GM18517 (cell line): Measurements from ENCODE around the gene PSMD3.
"Not testable (repeated sequence)": the region's sequence is repeated elsewhere in the genome, so short reads cannot be mapped to it uniquely, and the experiment has no call there.

Experiments
- ATAC-seq: cut with Tn5 transposase; IDR thresholded peaks from one replicate; pipeline ENCODE4 v1.9.1; 2021; ENCODE audit warnings: mild to moderate bottlenecking, moderate library complexity; ENCODE audit not compliant: unreplicated experiment

The PSMD3 gene

DNA sequence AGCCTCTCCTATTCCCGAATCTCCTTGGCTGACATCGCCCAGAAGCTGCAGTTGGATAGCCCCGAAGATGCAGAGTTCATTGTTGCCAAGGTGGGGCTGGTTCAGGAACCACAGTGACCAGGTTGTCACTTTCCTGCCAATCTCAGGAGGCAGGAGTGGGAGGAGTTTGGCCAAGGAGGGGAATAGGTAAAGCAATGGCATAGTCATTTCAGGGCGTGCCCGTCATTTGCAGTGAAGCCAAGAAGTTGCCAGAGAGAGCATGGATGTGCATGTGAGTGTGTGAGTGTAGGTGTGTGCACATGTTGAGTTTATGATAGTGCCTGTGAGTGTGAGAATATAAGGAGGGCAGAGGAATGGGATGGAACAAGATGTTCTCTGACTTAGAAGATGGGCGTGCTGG, 14.8 kb downstream of the PSMD3 start:
- ATAC-seq, result no peak

DNA sequence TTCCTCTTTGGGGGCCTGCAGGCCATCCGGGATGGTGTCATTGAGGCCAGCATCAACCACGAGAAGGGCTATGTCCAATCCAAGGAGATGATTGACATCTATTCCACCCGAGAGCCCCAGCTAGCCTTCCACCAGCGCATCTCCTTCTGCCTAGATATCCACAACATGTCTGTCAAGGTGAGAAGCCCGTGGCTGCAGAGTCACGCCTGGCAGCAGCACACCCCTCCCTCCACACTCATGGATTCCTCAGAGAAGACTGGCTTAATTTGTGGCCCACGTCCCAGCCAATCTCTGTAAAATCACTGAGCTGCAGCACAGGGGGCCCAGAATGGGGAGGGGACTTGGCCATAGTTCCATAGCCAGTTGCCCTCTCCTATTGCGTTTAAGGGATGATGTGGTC, 15.6 kb downstream of the PSMD3 start:
- no peak for ATAC-seq

DNA sequence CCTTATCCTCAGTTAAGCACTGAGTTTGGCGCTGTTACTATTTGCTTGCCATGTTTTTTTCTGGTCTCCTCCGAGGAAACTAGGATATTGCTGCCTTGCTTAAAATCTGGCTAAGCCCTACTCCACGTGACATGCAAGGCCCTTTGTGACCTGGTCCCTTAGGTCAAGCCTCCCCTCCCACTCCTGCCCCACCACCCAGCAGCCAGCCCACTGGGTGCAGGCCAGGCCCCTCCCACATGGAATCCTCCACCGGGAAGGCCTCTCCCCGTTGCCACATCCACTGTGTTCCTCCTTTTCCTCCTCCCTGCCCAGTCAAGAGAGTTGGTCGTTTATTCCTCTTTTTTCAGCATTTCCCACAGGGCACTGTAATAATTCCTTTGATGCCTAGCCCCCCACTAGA, 16.2 kb downstream of the PSMD3 start:
- ATAC-seq, result no peak

DNA sequence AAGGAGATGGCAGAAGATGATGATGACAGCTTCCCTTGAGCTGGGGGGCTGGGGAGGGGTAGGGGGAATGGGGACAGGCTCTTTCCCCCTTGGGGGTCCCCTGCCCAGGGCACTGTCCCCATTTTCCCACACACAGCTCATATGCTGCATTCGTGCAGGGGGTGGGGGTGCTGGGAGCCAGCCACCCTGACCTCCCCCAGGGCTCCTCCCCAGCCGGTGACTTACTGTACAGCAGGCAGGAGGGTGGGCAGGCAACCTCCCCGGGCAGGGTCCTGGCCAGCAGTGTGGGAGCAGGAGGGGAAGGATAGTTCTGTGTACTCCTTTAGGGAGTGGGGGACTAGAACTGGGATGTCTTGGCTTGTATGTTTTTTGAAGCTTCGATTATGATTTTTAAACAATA, 16.9 kb downstream of the PSMD3 start:
- ATAC-seq, result no peak

DNA sequence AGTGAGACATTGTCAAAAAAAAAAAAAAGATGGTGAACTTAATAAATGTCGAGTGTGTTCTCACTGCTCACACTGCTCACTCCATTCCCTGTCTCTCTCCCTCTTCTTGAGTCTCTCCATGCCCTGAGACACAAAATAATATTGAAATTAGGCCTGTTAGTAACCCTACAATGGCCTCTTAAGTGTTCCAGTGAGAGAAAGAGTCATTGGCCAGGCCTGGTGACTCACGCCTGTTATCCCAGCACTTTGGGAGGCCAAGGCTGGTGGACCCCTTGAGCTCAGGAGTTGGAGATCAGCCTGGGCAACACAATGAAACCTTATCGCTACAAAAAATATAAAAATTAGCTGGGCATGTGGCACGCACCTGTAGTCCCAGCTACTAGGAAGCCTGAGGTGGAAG, 18.5 kb downstream of the PSMD3 start:
- ATAC-seq, result no peak

DNA sequence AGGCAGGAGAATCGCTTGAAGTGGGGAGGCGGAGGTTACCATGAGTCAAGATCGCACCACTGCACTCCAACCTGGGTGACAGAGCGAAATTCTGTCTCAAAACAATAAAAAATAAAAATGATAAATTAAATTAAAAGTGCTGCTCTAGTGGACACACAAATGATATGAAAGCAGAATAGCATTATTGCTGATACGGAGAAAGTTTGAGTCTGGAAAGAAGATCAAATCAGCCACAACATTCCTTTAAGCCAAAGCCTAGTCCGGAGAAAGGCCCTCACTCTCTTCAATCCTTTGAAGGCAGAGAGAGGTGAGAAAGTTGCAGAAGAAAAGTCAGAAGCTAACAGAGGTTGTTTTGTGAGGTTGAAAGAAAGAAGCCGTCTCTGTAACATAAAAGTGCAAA, 19.6 kb downstream of the PSMD3 start:
- ATAC-seq, result no peak

DNA sequence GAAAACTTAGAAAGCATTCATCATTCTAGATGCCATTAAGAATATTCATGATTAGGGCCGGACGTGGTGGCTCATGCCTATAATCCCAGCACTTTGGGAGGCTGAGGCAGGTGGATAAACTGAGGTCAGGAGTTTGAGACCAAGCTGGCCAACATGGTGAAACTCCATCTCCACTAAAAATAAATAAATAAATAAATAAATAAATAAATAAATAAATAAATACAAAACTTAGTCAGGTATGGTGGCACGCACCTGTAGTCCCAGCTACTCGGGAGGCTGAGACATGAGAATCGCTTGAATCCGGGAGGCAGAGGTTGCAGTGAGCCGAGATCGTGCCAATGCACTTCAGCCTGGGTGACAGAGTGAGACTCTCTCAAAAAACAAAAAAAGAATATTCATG, 20.7 kb downstream of the PSMD3 start:
- not testable (repeated sequence) for ATAC-seq

DNA sequence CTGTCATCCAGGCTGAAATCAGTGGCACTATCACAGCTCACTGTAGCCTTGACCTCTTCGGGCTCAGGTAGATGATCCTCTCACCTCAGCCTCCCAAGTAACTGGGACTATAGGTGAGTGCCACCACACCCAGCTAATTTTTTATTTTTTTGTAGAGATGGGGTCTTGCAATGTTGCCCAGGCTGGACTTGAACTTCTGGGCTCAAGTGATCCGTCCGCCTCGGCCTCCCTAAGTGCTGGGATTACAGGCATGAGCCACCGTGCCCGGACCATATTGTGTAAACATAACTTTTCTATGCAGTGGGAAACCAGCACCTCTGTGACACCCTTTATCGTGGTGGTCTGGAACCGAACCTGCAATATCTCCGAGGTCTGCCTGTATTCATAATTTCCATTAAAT, 23.5 kb downstream of the PSMD3 start:
- no peak for ATAC-seq

DNA sequence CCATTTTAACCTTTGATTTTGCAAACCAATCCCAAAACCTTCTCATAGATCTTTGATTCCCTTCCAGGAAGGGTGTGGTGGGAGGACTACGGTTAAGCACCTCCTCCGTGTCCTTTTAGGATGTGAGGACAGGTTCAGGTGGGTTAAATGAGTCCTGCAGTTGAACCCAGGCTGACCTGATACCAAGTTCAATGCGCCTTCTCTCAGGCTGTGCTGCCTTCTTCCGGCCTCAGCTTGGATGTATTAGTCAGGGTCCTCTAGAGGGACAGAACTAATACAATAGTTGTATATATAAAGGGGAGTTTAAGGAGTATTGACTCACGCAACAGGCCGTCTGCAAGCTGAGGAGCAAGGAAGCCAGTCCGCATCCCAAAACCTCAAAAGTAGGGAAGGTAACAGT, 24.1 kb downstream of the PSMD3 start:
- ATAC-seq, result no peak

DNA sequence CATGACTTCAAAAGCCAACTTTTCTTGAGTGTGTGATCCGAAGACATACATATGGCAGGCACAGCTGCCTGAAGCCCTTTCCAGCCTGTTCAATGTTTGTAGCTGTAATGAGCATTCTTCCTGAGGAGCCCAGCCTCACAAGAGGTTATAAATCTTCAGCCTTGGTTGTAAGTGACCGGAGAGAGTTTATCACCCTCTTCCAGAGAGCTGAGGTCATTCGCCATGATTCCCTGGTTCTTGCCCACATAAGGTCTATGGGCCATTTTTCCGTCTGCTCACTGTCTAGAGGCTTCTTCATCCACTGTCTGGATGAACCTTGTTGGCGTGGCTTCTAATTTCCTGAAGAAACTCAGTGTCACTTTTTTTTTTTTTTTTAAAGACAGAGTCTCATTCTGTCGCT, 24.9 kb downstream of the PSMD3 start:
- ATAC-seq, result no peak

DNA sequence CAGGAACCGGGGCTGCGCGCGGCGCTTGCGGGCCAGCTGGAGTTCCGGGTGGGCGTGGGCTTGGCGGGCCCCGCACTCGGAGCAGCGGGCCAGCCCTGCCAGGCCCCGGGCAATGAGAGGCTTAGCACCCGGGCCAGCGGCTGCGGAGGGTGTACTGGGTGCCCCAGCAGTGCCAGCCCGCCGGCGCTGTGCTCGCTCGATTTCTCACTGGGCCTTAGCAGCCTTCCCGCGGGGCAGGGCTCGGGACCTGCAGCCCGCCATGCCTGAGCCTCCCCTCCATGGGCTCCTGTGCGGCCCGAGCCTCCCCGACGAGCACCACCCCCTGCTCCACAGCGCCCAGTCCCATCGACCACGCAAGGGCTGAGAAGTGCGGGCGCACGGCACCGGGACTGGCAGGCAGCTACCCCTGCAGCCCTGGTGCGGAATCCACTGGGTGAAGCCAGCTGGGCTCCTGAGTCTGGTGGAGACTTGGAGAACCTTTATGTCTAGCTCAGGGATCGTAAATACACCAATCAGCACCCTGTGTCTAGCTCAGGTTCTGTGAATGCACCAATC, 30.4 kb downstream of the PSMD3 start:
- not testable (repeated sequence) for ATAC-seq

DNA sequence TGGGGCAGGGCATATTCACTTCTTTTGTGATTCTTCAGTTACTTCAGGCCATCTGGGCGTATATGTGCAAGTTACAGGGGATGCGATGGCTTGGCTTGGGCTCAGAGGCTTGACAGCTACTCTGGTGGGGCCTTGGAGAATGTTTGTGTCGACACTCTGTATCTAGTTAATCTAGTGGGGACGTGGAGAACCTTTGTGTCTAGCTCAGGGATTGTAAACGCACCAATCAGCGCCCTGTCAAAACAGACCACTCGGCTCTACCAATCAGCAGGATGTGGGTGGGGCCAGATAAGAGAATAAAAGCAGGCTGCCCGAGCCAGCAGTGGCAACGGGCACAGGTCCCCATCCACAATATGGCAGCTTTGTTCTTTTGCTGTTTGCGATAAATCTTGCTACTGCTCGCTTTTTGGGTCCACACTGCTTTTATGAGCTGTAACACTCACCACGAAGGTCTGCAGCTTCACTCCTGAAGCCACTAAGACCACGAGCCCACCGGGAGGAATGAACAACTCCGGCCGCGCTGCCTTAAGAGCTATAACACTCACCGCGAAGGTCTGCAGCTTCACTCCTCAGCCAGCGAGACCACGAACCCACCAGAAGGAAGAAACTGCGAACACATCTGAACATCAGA, 31.5 kb downstream of the PSMD3 start:
- ATAC-seq, result not testable (repeated sequence)

DNA sequence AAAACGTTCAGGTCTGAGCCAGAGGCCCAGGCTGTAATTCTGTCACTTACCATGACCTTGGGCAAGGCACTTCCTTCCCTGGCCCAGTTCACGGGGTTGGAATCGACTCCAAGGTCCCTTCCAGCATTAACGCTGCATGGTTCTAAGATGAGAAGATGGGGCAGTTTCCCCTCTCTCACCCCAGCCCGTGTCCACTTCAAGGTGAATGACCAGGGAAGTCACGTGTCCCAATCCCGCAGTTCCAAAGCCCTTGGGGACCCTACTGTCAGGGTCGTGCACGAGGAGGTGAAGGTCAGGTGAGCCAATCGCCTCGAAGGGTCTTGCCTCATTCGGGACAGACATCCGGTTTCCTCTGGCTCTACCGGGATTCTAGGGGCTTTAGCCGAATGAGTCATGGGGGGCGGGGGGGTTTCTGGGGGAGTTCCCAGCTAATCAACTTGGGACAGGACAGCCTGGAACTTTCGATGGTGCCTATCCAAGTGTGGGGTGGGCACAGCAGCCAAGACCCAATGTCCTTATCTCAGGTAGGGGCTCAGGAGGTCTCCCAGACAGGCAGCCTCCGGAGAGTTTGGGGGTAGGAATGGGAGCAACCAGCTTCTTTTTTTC, 33.9 kb downstream of the PSMD3 start:
- ATAC-seq, result no peak

DNA sequence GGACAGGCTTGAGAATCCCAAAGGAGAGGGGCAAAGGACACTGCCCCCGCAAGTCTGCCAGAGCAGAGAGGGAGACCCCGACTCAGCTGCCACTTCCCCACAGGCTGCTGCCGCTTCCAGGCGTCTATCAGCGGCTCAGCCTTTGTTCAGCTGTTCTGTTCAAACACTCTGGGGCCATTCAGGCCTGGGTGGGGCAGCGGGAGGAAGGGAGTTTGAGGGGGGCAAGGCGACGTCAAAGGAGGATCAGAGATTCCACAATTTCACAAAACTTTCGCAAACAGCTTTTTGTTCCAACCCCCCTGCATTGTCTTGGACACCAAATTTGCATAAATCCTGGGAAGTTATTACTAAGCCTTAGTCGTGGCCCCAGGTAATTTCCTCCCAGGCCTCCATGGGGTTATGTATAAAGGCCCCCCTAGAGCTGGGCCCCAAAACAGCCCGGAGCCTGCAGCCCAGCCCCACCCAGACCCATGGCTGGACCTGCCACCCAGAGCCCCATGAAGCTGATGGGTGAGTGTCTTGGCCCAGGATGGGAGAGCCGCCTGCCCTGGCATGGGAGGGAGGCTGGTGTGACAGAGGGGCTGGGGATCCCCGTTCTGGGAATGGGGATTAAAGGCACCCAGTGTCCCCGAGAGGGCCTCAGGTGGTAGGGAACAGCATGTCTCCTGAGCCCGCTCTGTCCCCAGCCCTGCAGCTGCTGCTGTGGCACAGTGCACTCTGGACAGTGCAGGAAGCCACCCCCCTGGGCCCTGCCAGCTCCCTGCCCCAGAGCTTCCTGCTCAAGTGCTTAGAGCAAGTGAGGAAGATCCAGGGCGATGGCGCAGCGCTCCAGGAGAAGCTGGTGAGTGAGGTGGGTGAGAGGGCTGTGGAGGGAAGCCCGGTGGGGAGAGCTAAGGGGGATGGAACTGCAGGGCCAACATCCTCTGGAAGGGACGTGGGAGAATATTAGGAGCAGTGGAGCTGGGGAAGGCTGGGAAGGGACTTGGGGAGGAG, 34.7 kb downstream of the PSMD3 start, which contains the start of gene CSF3:
Gene CSF3 (plus strand): TSS at position 436 of the 993 bp plus-strand sequence. CDS start 35 bp downstream, at position 471.
- no peak for ATAC-seq

DNA sequence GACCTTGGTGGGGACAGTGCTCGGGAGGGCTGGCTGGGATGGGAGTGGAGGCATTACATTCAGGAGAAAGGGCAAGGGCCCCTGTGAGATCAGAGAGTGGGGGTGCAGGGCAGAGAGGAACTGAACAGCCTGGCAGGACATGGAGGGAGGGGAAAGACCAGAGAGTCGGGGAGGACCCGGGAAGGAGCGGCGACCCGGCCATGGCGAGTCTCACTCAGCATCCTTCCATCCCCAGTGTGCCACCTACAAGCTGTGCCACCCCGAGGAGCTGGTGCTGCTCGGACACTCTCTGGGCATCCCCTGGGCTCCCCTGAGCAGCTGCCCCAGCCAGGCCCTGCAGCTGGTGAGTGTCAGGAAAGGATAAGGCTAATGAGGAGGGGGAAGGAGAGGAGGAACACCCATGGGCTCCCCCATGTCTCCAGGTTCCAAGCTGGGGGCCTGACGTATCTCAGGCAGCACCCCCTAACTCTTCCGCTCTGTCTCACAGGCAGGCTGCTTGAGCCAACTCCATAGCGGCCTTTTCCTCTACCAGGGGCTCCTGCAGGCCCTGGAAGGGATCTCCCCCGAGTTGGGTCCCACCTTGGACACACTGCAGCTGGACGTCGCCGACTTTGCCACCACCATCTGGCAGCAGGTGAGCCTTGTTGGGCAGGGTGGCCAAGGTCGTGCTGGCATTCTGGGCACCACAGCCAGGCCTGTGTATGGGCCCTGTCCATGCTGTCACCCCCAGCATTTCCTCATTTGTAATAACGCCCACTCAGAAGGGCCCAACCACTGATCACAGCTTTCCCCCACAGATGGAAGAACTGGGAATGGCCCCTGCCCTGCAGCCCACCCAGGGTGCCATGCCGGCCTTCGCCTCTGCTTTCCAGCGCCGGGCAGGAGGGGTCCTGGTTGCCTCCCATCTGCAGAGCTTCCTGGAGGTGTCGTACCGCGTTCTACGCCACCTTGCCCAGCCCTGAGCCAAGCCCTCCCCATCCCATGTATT, 35.7 kb downstream of the PSMD3 start:
- no peak for ATAC-seq

DNA sequence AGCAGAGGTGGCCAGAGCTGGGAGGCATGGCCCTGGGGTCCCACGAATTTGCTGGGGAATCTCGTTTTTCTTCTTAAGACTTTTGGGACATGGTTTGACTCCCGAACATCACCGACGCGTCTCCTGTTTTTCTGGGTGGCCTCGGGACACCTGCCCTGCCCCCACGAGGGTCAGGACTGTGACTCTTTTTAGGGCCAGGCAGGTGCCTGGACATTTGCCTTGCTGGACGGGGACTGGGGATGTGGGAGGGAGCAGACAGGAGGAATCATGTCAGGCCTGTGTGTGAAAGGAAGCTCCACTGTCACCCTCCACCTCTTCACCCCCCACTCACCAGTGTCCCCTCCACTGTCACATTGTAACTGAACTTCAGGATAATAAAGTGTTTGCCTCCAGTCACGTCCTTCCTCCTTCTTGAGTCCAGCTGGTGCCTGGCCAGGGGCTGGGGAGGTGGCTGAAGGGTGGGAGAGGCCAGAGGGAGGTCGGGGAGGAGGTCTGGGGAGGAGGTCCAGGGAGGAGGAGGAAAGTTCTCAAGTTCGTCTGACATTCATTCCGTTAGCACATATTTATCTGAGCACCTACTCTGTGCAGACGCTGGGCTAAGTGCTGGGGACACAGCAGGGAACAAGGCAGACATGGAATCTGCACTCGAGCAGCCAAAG, 36.9 kb downstream of the PSMD3 start:
- ATAC-seq, result no peak

DNA sequence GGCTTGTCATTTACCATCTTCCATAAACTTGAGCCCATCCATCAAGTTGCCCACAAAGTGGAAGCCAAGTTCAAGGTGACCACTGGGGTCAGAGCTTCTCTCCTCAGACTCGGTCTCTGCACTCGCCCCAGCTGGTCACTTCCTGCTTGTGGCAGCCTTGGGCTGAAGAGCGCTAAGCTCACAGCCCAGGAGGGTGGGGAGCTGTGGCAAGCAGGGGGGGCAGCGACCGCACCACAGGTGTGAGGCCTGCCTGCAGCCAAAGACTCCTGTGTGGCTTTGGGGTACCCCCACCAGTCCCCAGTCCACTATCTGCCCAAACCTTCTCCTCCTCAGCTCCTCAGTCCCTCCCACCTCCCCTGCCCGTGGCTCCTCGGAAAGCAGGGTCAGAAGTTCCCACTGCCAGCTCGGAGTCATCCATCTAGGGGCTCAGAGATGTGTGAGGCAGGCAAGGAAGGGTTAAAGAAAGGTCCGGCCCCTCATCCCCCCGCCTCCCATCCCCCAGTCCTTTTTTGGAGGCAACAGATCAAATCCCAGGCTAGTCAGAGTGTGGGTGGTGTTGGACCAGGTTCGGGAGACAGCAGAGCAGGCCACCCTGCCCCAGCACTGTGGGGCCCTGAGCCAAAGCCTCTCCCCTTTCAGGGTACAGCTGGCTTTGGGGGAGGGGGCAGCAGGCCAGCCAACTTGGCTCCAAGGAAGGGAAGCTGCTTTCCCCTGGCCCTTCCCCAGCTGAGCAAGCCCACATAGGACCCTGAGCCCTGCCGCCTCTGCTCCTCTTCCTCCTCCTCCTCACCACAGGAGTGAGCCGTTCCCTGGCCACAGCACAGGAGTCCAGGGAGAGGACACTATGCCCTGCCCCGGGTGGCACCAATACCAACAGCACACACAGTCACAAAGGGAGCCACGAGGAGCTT, 37.9 kb downstream of the PSMD3 start:
- no peak for ATAC-seq

DNA sequence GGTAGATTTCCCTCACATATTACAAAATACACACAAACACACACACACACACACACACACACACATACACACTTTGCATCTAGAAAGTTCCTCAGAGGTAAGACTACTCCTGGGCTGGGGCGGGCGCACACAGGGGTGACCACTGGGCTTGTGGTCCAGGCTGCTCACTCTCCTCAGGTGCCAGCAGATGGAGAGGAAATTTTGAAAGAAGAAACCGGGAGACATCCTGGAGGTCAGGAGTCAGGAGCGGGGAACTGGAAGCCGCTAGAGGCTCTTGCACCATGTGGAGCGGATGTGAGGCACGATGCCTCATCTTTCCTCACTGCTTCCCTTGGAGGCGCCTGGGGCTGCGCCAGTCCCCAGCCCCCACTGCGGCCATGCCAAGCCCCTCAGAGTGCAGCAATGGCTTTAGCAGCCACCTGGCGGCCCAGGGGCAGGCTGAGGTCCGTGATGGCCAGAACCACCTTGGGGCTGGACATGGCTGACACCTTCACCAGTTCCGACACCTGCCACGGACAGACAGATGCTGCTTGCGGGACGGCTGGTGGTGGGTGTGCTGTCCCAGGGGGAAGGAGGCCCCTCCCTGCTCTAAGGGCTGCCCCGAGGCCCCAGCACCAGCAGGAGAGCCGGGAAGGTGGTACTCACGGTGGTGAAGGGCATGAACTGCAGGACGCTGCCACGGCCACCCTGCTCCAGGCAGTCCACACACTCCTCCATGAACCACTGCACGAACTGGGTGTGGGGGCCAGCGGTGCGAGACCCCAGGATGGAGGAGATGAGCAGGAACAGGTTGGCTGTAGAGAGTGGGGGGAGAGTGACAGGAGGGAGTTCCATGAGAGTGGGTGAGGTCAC, 38.8 kb downstream of the PSMD3 start:
- ATAC-seq, result no peak
